Measurements from ENCODE around the gene NDUFC1.
"Not testable (repeated sequence)": the region's sequence is repeated elsewhere in the genome, so short reads cannot be mapped to it uniquely, and the experiment has no call there.

NDUFC1 gene

DNA sequence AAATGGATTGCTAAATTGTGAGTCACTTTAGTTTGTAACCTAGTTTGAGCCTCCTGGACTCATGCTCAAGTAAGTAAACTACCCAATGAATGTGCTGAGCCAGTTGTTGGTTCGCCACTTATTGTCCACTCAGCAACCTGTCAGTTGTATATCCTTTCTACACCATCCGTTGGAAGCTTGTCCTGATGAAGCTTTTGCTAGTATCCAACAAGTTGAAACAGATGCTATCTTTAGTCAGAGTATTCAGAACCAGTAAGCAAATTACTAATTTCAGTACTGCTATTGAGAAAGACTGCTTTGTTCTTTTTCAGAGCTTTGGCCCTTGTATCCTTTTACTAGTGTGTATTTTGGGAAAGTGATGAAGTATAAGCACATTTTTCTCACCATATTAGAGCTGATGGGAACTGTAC lies 5.3 kb downstream of the NDUFC1 start:
- no peak for DNase-seq (ENCODE audit: low spot score)

DNA sequence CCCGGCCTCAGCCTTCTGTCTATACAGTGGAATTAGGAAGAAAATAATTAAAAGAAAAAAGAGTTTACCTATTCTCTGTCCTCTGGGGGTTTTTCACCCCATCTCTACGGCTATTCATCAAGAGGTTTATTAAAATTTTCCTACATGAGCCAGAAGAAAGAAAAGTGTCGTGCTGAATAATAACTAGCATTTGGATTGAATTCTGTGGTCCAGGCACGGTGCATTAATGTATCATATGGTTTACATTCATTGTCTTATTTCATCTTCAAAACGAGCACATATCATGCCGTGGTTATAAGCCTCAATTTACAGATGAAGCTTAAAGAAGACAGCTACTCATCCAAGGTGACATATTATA lies 6.4 kb downstream of the NDUFC1 start:
- no peak for DNase-seq (ENCODE audit: low spot score)

DNA sequence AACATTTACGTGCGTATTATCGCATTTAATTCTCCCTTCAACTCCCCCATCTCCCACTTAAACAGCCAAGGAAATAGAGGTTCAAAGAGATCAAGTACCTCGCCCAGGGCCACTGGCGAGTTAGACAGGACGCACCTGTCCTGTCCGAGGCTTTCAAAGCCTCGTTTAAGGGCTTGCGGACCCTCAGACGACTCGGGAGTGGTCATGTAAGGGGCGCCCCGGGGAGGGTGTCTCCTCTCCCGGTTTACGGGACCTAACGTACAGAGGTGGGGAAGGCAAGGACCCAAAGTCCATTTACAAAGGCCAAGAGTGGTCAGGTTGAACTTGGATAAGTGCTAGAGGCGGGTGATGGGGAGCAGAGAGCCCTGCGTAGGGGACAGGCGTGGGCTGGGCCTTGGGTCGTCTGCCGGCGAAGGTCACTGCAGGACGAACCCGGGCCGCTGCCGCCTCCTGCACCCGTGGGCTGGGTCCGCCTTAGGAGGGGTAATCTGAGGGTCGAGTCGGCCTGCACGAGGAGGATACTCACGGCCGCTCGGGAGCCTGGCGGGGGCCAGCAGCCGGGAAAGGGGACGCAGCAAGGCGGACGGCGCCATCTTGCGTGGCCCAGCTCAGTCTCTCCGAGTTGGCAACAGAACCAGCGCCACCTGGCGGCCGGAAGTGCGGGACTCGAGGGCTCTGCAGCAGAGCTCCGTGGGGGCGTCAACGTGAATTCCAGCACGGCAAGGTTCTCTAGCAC lies 6.9 kb downstream of the NDUFC1 start:
- DNase-seq (ENCODE audit: low spot score) = peak; percentile 92

DNA sequence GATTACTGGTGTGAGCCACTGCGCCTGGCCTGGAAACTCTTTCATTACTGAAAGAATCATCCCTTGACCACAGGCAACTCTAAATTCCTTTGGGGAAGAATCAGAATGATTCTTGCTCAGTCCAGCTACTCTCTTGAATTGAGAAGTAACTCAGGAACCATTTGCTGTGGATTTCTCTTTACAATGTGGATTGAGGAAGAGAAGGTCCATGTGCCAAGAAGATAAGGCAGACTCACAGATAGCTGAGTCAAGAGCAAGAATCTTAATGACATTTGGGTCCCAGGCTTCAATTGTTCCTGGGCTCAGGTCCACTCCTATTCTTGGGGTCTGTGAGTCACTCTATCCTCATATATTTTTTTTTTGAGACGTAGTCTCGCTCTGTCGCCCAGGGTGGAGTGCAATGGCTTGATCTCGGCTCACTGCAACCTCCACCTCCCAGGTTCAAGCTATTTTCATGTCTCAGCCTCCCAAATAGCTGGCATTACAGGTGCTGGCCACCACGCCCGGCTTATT lies 16.0 kb downstream of the NDUFC1 start:
- no peak for DNase-seq (ENCODE audit: low spot score)

DNA sequence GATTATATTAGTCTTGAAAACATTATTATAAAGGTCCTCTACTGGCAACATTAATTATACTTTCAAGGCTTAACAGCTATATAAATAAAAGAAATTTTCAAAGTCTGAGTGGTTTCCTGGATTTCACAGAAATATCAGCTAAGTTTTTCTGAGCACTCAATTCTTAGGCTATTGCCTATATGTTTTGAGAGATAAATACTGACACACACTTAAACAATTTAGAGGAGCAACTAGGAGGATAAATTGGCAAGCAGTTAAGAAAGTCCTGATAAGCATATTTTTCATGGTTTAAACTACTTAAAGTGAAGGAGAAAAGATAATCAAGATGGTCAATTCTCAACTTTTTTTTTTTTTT lies 19.6 kb downstream of the NDUFC1 start:
- DNase-seq (ENCODE audit: low spot score) = no peak

DNA sequence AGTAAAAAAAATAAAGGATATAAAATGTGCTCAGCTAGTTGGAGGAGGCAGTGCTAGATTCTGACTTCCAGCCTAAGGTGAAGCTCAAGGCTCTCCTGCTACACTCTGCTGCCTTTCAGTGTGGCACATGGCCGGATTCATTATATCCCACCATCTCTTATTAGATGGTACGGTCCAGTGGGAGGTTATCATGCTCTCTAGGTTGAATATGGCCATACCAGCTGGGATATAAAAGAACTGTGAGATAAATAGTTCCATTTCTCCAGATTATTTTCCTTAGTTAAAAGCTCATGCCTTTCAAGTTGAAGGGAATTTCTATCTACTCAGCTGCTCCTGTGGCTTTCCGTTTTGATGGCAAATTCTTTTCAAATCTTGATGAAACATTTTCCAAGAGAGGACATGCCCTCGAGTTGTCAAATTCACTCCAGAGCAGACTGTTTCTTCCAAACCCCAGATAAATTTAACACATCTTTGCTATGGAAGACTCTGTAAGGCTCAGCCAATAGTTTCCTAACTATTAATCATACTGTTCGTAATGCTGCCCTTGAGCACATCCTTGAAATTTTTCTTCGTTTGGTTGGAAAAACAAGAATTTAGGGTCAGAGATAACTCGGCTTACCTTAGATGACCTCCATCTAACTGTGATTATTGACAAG lies 20.1 kb downstream of the NDUFC1 start:
- DNase-seq (ENCODE audit: low spot score) = peak; percentile 44

DNA sequence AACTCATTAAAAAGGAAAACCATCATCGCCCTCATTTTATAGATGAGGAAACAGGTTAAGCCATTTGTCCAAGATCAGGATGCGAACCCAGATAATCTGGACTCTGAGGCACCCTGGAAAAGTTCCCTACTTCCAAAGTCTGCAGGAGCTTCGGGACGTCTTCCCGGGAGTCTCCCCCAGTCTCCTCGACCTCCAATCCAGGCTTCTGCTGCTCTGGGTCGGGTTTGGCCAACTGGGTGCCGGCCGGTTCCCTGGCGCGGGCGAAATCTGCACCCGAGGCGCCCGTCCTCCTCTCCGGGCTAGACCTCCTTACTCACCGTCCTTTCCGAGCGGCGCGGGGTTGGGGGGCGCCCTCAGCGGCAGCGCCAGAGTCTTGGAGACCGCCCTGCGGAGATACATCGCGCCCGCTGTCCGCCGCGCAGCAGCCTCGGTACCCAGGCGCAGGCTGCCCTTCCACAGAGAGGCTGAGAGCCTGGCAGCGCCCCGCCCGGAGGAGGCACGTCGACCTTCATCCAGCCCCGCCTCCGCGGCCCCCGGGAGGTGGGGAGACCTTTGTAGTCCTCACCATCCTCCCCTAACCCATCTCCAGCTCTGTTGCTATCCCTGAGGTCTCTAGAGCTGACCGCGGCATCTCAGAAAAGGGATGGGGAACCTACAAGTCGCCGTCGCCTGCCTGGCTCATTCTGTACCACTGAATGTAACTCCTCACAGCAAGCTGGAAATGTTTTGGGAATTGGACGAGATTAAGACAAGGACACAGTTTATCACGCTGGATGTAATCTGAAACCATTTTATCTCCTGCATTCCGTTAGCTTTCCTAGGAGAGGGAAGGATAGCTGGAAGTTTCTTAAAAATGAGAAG lies 22.3 kb downstream of the NDUFC1 start, which contains the start of gene MGARP:
TSS of gene MGARP (minus strand) at position 466 of the 861 bp plus-strand sequence. CDS start at position 399, 67 bp downstream.
- peak; percentile 60 for DNase-seq (ENCODE audit: low spot score)

DNA sequence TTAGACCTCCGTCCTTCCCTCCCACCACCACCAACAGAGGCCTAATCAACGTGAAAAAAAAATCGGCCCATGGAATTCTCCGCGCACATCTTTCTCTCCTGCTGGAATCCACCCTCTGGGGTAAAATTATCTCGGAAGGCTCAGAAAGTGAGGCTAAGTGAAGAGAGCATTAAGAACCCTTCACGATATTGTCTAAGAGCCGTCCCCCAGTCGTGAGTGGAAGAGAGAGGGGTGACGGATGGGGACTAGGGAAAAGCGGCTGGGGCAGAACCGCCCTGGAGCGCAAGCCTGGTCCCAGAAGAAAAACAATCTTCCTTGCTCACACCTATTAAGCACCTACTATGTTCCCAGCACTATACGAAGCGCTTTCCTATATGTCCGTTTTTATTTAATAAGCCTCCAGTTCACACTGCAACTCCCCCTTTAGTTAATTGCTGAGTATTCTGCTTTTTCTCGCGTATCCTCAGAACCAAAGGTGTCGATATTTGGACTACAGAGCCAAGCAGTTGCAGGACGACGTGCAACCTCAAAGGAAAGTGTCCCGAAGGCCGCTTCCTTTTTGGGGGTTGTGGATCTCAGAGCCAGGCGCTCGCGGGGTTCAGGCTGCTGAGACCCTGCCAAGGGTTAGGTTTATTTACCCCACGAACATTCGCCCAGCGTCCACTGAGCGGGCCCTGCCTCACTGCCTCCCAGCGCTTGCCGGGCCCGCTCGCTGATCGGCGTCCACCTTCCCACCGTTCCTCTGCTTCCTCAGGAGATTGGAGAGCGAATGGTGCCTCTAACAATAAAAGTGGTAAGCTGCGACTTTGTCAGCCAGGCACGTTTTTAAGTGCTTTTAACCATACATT lies 23.1 kb downstream of the NDUFC1 start:
- DNase-seq (ENCODE audit: low spot score) = peak; percentile 49

DNA sequence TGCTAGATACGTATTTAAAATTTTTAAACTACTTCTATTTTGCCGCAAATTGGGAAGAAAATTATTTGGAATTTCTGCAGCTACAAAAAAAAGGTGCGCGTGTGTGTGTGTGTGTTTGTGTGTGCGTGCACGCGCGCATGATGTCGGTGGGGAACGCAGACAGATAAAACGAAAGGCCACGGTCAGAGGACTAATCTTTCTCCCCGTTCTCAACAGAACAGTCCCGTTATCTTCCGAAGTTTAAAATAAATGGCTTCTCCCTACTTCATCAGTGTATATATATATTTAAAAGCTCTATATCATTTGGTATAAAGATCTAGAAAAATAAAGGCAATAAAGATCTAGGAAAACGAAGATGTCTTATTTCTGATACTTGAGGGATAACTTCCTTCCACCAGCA lies 23.8 kb downstream of the NDUFC1 start:
- DNase-seq (ENCODE audit: low spot score) = no peak

DNA sequence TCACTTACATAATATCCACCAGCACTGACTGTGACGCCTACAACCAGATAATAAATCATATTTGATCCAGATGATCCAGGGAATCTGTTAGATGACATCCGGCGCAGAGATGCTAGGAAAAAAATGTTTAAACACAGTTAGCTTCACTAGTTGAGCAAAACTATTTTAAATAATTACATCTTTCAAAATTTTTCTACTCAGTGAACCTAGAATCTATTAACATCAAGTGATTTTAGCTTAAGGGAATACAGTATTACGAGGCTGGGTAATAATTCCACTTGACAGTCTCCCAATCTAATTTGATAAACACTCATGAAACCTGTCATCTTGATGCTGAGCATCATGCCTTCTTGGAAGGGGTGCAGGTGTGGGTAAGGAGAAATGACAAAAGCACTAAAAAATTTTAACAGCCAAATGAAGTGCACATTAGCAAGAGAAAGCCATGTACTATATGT lies 27.0 kb downstream of the NDUFC1 start:
- DNase-seq (ENCODE audit: low spot score) = no peak

DNA sequence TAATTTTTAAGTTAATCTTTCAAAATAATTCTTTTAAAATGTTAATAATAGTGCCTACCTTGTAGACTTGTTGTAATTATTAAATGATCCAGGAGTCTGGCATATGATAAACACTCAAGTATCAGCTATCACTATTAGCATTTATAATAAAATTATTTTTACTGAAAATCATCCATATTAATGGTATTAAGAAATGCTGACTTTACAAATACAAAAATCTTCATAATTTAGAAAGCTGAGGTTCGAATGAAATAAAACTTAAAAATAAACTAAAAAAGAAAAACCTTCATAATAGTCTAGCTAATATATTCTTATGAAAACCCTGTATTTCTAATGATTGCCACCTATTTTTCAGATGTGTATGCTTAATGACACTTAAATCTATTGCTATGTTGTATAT lies 27.5 kb downstream of the NDUFC1 start:
- DNase-seq (ENCODE audit: low spot score) = no peak

DNA sequence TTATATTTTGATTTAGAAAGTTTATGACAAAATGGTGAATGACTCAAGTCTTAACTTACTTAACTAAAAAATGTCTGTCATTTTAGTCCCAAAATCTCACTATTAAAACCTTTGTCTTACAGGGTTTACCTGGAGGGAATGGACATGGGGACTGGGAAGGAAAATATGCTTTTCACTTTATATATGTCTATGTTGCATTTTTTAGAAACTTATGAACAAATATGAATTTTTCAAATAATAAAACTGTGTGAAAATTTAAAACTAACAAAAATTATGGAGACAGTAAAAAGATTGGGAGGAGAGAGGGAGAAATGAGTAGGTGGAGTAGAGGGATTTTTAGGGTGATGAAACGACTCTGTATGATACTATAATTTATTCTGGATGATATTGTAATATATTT lies 28.4 kb downstream of the NDUFC1 start:
- no peak for DNase-seq (ENCODE audit: low spot score)

DNA sequence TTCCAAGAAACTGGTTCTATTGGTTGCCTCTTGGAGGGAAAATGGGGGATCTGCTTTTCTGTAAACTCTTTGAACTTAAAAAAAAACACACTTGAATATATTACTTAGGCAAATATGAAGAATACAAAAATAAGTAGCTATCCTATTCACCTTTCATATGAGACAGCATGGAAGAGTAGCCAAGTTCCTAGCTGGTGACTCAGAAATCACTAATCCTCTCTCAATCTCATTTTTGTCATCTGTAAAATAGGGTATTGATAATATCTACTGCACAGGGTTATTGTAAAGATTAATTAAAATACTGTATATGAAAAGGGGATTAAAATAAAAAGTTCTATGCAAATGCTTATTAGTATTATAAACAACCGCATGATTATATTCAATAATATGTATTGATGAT lies 35.0 kb downstream of the NDUFC1 start:
- DNase-seq (ENCODE audit: low spot score) = no peak

DNA sequence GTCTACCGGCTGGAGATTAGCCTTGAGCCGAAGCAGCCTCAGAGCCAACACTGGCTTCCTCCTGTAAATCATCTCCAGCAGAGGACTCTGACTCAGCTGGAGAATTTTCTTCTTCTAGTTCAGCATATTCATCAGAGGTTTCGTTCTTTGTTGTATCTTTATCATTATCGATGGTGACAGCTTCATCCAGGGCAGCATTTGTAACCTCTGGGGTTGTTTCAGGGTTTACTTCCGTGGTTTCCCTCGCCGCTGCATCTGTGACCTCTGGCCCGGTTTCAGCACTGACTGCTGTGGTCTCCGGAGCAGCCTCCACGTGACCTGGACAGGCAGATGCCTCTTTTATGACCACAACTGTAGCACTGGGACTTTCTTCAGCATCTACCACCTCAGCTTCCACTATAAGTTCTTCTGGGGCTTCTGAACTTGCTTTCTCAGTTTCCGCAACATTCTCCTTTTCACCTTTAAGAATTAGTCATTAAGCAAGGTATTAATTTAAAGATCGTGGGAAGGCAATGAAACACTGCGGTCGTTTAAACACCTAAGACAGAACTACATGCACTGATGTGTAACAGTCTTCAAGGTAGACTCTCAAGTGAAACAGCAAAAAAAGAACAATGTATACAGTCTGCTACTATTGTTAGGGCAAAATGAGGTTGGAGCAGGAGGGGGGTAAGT lies 35.6 kb downstream of the NDUFC1 start:
- peak; percentile 79 for DNase-seq (ENCODE audit: low spot score)

DNA sequence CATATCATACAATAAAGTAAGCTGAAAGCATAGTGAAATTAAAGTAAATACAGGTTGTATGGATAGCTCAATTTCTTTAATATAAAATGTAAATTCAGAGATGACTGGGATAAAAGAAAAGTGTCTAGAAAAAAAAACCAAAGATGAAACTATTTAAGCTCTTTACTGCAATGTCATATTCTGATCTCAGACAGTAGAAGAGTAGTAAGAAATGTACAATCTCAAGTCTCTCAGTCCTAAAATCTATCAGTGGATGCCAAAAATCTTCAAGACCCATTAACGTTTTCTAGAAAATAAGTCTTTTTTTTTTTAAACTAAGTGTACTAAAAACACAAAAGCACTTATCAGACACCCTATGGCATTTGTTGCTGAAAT lies 36.1 kb downstream of the NDUFC1 start:
- no peak for DNase-seq (ENCODE audit: low spot score)

DNA sequence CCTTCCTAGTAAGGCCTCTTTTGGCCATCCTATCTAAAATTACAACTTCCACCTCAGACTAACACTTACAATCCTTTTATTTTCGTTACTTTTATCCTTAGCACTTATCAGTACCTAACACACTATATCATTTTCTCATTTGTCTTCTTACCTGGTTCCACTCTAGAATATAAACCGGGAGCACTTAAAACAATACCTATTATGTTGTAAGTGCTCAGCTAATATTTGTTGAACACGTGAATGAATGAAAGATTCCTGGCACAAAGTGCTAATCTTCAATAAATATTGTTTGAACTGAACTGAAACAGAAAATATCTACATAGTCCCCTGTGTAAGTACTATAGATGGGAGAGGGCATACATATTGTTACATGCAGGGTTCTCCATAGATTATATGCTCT lies 36.6 kb downstream of the NDUFC1 start:
- DNase-seq (ENCODE audit: low spot score) = no peak

DNA sequence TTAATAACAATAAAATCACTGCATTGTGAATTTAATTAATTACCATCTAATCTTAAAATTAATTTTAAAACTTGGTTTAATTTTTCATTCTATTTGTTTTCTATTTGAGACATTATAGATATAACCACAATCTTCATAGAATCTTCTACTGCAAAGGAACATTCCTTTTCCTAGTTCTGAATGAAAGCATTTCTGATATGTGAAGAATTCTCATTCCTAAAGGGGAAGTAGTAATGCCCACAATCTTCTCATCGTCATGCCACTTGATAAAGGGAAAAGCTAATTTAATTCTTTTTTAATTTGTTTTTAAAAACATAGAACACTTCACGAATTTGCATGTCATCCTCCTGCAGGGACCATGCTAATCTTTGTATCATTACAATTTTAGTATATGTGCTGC lies 45.9 kb downstream of the NDUFC1 start:
- DNase-seq (ENCODE audit: low spot score) = no peak

DNA sequence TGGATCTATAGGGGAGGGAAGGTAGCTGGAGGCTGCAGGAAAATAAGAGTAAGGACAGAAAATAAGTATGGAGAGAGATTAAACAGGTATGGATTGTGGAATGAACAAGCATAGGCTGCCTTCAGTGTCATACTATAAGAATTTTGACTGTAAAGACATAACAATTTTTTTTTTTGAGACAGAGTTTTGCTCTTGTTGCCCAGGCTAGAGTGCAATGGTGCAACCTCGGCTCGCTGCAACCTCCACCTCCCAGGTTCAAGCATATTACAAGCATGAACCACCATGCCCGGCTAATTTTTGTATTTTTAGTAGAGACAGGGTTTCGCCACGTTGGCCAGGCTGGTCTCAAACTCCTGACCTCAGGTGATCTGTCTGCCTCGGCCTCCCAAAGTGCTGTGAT lies 46.7 kb downstream of the NDUFC1 start:
- not testable (repeated sequence) for DNase-seq (ENCODE audit: low spot score)

DNA sequence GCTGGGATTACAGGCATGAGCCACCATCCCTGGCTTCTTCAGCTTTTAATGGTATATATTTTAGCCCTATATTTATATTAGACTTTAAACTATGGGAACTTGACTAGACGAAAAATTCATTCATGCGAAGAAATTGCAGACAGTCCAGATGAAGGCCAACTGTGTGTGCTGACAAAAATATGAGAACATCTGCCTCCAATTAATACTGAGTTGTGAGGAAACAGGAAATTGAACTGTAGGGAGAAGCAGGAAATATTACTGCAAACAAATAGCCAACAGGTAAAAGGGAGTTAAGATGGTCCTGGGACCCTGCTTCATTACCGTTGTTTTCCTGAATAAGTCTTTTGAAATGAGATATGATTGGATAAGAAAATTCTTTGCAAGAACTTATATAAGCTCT lies 48.6 kb downstream of the NDUFC1 start:
- peak; percentile 22 for DNase-seq (ENCODE audit: low spot score)

DNA sequence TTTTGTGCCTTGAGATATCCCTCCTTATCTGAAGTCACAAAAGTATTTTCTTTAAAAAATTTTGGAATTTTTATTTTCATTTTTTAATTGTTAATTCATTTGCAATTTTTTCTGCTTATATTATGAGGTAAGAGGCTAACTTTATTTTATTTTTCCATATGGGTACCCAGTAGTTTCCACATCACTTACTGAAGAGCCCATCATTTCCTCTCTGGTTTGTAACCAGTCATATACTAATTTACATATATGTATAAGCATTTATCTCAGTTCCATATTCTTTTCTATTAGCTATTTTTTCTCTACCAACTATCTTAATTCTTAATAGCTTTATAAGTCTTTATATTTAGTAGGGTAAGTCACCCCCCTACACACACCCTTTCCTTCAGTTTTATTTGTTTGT lies 49.2 kb downstream of the NDUFC1 start:
- DNase-seq (ENCODE audit: low spot score) = no peak

DNA sequence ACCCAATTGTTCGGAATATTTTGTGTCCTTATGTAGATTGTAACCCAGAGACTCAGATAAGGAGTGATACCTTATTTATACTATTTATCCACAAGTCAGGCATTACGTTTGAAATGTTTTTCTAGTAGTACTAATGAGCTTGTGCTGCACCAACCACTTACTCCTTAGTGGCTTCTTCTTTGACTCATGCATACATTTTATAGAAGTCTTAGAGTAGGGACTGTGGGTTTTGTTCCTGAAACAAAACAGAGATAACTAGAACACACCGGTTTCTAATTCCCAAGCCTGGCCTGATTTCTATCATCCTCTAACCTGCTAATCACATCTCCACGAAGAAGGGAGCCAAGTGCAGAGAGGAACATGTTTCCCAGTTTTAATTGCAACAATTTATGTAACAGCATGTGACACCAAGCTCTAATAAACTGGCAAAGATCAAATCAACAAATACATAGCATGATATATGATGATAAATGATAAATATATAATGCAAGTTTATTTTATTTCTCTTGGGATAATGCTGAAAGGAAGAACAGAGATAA lies 54.5 kb downstream of the NDUFC1 start:
- DNase-seq (ENCODE audit: low spot score) = no peak
